Measurements from ENCODE around the gene FUT8.

FUT8 gene

GRCh38 chr14:65560340-65561027 lies 148.0 kb downstream of the FUT8 start:
- DNase-seq, result no peak

GRCh38 chr14:65564370-65564769 lies 151.8 kb downstream of the FUT8 start:
- DNase-seq, result no peak

- DNase-seq, result no peak
Observed at GRCh38 chr14:65565948-65566347, 153.4 kb downstream of the FUT8 start.

- no peak for DNase-seq
Observed at GRCh38 chr14:65566820-65567522, 154.4 kb downstream of the FUT8 start.

- DNase-seq, result no peak
Observed at GRCh38 chr14:65574611-65575010, 162.1 kb downstream of the FUT8 start.

GRCh38 chr14:65575389-65575788 lies 162.9 kb downstream of the FUT8 start:
- no peak for DNase-seq

GRCh38 chr14:65580973-65581372 lies 168.4 kb downstream of the FUT8 start:
- no peak for DNase-seq

GRCh38 chr14:65581378-65581777 lies 168.8 kb downstream of the FUT8 start:
- no peak for DNase-seq

- no peak for DNase-seq
Observed at GRCh38 chr14:65581799-65582198, 169.3 kb downstream of the FUT8 start.

- no peak for DNase-seq
Observed at GRCh38 chr14:65585216-65585615, 172.7 kb downstream of the FUT8 start.

GRCh38 chr14:65588426-65589140 lies 176.1 kb downstream of the FUT8 start:
- no peak for DNase-seq

GRCh38 chr14:65594153-65594881 lies 181.8 kb downstream of the FUT8 start:
- DNase-seq, result no peak

- no peak for DNase-seq
Observed at GRCh38 chr14:65594882-65595237, 182.3 kb downstream of the FUT8 start.

- DNase-seq, result no peak
Observed at GRCh38 chr14:65599375-65599774, 186.8 kb downstream of the FUT8 start.

- DNase-seq, result no peak
Observed at GRCh38 chr14:65600742-65601141, 188.2 kb downstream of the FUT8 start.

- DNase-seq, result no peak
Observed at GRCh38 chr14:65604535-65604934, 192.0 kb downstream of the FUT8 start.

GRCh38 chr14:65604936-65605335 lies 192.4 kb downstream of the FUT8 start:
- DNase-seq, result no peak

- no peak for DNase-seq
Observed at GRCh38 chr14:65606460-65606859, 193.9 kb downstream of the FUT8 start.

GRCh38 chr14:65613131-65613650 lies 200.7 kb downstream of the FUT8 start:
- DNase-seq, result no peak

GRCh38 chr14:65618996-65619395 lies 206.5 kb downstream of the FUT8 start:
- no peak for DNase-seq

GRCh38 chr14:65620195-65620594 lies 207.7 kb downstream of the FUT8 start:
- no peak for DNase-seq

GRCh38 chr14:65622703-65623102 lies 210.2 kb downstream of the FUT8 start:
- no peak for DNase-seq

GRCh38 chr14:65623759-65624158 lies 211.2 kb downstream of the FUT8 start:
- DNase-seq, result no peak

Data from stimulated activated CD4-positive, alpha-beta T cell treated with anti-CD3 and anti-CD28 coated beads, Interleukin-4, amount 100 ng/mL, for 24 hours (primary cell).